Measurements from ENCODE around the gene COPZ2. TPM values are rescaled to one million over a fixed set of nuclear protein-coding genes. Genes with fewer than 3 reads are reported as not detected.

COPZ2 gene
- total and polyA plus RNA-seq, 9 of the 15 experiments (the other 6 are each of a cell fraction or from before 2014, with no cell fraction given): 0.22 to 0.49 TPM; not detected in 7

GRCh38 chr17:48014595-48015111 is 22.9 kb downstream of the COPZ2 start (continued):
- TF ChIP-seq SIRT6 (IDR thresholded peaks at IDR 0.05; ENCODE audit: low read depth, low read length): no peak
- peak; percentile 43; the same call in 1 of the 2 replicates for TF ChIP-seq FOXM1 (IDR thresholded peaks at IDR 0.05; ENCODE audit: low read depth)
- TF ChIP-seq FOXM1 (CRISPR knock-in tag; IDR thresholded peaks at IDR 0.05; ENCODE audit: low read depth): no peak
- TF ChIP-seq AFF4 (CRISPR knock-in tag; IDR thresholded peaks at IDR 0.05): 0 out of 2 replicates have a peak, but pooled peaks have one; percentile 46
- 0 out of 2 replicates have a peak, but pooled peaks have one; percentile 21 for TF ChIP-seq ARID3A (IDR thresholded peaks at IDR 0.05; ENCODE audit: borderline replicate concordance, low read depth, low read length)
- peak; percentile 38; the same call in 1 of the 2 replicates for TF ChIP-seq DPF2 (IDR thresholded peaks at IDR 0.05)
- TF ChIP-seq CBFA2T3 (IDR thresholded peaks at IDR 0.05): peak; percentile 30; the same call in 1 of the 2 replicates
- TF ChIP-seq KDM1A (IDR thresholded peaks at IDR 0.05): peak in 1 of 2 experiments; percentile 84; a peak in 3 of 4 replicates
- 0 out of 2 replicates have a peak, but pooled peaks have one; percentile 15 for TF ChIP-seq RB1 (IDR thresholded peaks at IDR 0.05; ENCODE audit: low read depth)
- peak; percentile 16; the same call in 1 of the 2 replicates for TF ChIP-seq SOX6 (IDR thresholded peaks at IDR 0.05)
- TF ChIP-seq DEAF1 (CRISPR knock-in tag; IDR thresholded peaks at IDR 0.05): no peak
- TF ChIP-seq XRCC5 (IDR thresholded peaks at IDR 0.05; ENCODE audit: low read depth, low read length): 0 out of 2 replicates have a peak, but pooled peaks have one; percentile 36
- peak; percentile 100 for TF ChIP-seq MIER1 (IDR thresholded peaks at IDR 0.05; ENCODE audit: low read depth)
- TF ChIP-seq AFF1 (IDR thresholded peaks at IDR 0.05; ENCODE audit: low read depth in 1 of 2, partially characterized antibody in 2 of 2): peak in 1 of 2 experiments; percentile 34
- TF ChIP-seq ATF7 (IDR thresholded peaks at IDR 0.05): peak; percentile 46; the same call in 1 of the 2 replicates
- TF ChIP-seq KDM2B (CRISPR knock-in tag; IDR thresholded peaks at IDR 0.05): no peak
- peak; percentile 86; the same call in 1 of the 2 replicates for TF ChIP-seq MTF1 (CRISPR knock-in tag; IDR thresholded peaks at IDR 0.05; ENCODE audit: borderline replicate concordance)
- no peak for TF ChIP-seq ZNF217 (CRISPR knock-in tag; IDR thresholded peaks at IDR 0.05)

Measured in K562 (cell line).